ENCODE results near the gene RAPGEF3.

DNA sequence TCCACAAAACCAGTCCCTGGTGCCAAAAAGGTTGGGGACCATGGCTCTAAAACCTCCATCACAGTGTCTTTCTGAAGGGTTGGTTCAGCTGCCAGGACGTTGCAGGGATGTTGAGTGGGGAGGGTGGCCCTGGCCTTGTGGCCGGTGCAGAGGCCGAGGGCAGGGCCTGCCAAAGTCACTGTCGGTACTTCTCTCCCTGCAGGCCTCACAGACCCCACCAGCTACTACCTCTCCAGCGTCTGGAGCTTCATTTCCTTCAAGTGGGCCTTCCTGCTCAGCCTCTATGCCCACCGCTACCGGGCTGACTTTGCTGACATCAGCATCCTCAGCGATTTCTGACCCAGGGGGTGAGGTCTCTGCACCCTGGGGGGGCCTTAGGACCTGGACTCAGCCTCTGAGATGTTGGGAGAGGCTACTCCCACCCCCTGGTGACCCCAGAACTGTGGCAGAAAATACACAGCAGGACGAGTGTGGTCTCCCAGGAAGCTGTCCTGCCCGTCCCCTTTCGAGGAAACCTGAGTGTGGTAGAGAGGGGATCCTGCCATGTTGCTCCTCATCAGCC, 21.3 kb upstream of the RAPGEF3 start:
- TF ChIP-seq POLR2A (IDR thresholded peaks at IDR 0.05), result no peak
- TF ChIP-seq, protein P1, sequence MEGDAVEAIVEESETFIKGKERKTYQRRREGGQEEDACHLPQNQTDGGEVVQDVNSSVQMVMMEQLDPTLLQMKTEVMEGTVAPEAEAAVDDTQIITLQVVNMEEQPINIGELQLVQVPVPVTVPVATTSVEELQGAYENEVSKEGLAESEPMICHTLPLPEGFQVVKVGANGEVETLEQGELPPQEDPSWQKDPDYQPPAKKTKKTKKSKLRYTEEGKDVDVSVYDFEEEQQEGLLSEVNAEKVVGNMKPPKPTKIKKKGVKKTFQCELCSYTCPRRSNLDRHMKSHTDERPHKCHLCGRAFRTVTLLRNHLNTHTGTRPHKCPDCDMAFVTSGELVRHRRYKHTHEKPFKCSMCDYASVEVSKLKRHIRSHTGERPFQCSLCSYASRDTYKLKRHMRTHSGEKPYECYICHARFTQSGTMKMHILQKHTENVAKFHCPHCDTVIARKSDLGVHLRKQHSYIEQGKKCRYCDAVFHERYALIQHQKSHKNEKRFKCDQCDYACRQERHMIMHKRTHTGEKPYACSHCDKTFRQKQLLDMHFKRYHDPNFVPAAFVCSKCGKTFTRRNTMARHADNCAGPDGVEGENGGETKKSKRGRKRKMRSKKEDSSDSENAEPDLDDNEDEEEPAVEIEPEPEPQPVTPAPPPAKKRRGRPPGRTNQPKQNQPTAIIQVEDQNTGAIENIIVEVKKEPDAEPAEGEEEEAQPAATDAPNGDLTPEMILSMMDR (IDR thresholded peaks at IDR 0.05), result no peak
